ENCODE measurements around the gene PPP2R5C. TPM values are rescaled to one million over a fixed set of nuclear protein-coding genes. Genes with fewer than 3 reads are reported as not detected.

PPP2R5C gene
- total and polyA plus RNA-seq, 2 of the 4 experiments (the other 2 are of a cell fraction) = 65.9 to 78.7 TPM

- no peak overlapping the region for H3K18ac ChIP-seq (ENCODE audit: low read depth, low read length)
- TF ChIP-seq RFX5 (IDR thresholded peaks at IDR 0.05; ENCODE audit: low read depth, low read length) (no peak), SMC3 (IDR thresholded peaks at IDR 0.05; ENCODE audit: low read depth, low read length) (no peak), CTCF (conservative IDR thresholded peaks at IDR 0.05; ENCODE audit: low read depth, low read length) (no peak), NFE2L2 (IDR thresholded peaks at IDR 0.05; ENCODE audit: low read depth, low read length) (no peak), BHLHE40 (IDR thresholded peaks at IDR 0.05; ENCODE audit: low read depth, low read length) (no peak), CEBPB (IDR thresholded peaks at IDR 0.05; ENCODE audit: low read depth, low read length) (no peak), RAD21 (IDR thresholded peaks at IDR 0.05; ENCODE audit: low read length) (no peak), MXI1 (IDR thresholded peaks at IDR 0.05; ENCODE audit: borderline replicate concordance, low read depth, low read length) (no peak), MAFK (IDR thresholded peaks at IDR 0.05; ENCODE audit: low read depth, low read length) (no peak), MAZ (IDR thresholded peaks at IDR 0.05; ENCODE audit: borderline replicate concordance, low read depth, low read length) (no peak), USF2 (IDR thresholded peaks at IDR 0.05; ENCODE audit: low read depth, low read length) (no peak), CHD1 (IDR thresholded peaks at IDR 0.05; ENCODE audit: low read depth, low read length) (no peak)
- TF ChIP-seq, protein P1, sequence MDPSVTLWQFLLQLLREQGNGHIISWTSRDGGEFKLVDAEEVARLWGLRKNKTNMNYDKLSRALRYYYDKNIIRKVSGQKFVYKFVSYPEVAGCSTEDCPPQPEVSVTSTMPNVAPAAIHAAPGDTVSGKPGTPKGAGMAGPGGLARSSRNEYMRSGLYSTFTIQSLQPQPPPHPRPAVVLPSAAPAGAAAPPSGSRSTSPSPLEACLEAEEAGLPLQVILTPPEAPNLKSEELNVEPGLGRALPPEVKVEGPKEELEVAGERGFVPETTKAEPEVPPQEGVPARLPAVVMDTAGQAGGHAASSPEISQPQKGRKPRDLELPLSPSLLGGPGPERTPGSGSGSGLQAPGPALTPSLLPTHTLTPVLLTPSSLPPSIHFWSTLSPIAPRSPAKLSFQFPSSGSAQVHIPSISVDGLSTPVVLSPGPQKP (IDR thresholded peaks at IDR 0.05; ENCODE audit: borderline replicate concordance, low read depth, low read length) = no peak
- H3K27ac ChIP-seq (ENCODE audit: insufficient read depth, low read length) = no peak overlapping the region
- H3K36me3 ChIP-seq (ENCODE audit: control insufficient read depth, insufficient read depth, low read length) = peaks cover 5% of the 10 kb centered on the region
- no peak overlapping the region for H3K56ac ChIP-seq (ENCODE audit: extremely low read depth, insufficient read depth, low read length)
- H2BK5ac ChIP-seq (ENCODE audit: low read depth, low read length, poor library complexity, severe bottlenecking) = no peak overlapping the region
- no peak overlapping the region for H2AFZ ChIP-seq (replicated peaks; ENCODE audit: low read length, poor library complexity)
- no peak overlapping the region for H3K23ac ChIP-seq (ENCODE audit: low read depth, low read length)
- ATAC-seq (ENCODE audit: low read depth) (no peak), DNase-seq (no peak)
- no peak overlapping the region for H2BK20ac ChIP-seq (ENCODE audit: low read depth, low read length)
- peaks cover 22% of the 10 kb centered on the region for H3K9me1 ChIP-seq (ENCODE audit: insufficient read depth, low read length)
- intact Hi-C loops (cut with micrococcal nuclease) (no loop called here), dilution Hi-C loops (cut with HindIII; ENCODE audit: low sequenced_read_pairs, unreplicated experiment) (no loop called here), in situ Hi-C loops (cut with MboI; ENCODE audit: low sequenced_read_pairs) (no loop called here)
- H2AK5ac ChIP-seq (ENCODE audit: low read depth, low read length) = no peak overlapping the region
- H4K91ac ChIP-seq (ENCODE audit: insufficient read depth, low read depth, low read length) = no peak overlapping the region
- no TSS peak for BruUV-seq (replicated peaks)
- H3K14ac ChIP-seq (replicated peaks; ENCODE audit: low read depth, low read length) = no peak overlapping the region
- no peak overlapping the region for H4K5ac ChIP-seq (ENCODE audit: low read depth, low read length)
- CTCF ChIA-PET = no interaction called here
- no peak overlapping the region for H2BK120ac ChIP-seq (ENCODE audit: low read depth, low read length)
- no peak overlapping the region for H2AK9ac ChIP-seq (replicated peaks; ENCODE audit: low read depth, low read length, poor library complexity)
- H4K20me1 ChIP-seq (ENCODE audit: insufficient read depth, low read length) = peaks cover 33% of the 10 kb centered on the region
- H3K79me1 ChIP-seq (ENCODE audit: low read depth in 1 of 2, low read length in 2 of 2) = peaks cover 50 to 79% of the 10 kb centered on the region in 2 experiments
- H3K9ac ChIP-seq (ENCODE audit: low read depth, low read length) = no peak overlapping the region
- H3K4me2 ChIP-seq (ENCODE audit: low read depth, low read length) = no peak overlapping the region
- no peaks in the 10 kb centered on the region for H3K27me3 ChIP-seq (ENCODE audit: control insufficient read depth, insufficient read depth, low read length)
- WGBS, 2 experiments (ENCODE audit: extremely low coverage in 2 of 2, insufficient read length in 1 of 2) = no CpG with 5 or more reads among the region's 1 CpG
- H3K9me3 ChIP-seq (ENCODE audit: control insufficient read depth, insufficient read depth, low read length) = no peaks in the 10 kb centered on the region
- no peak overlapping the region for H3K4me3 ChIP-seq (ENCODE audit: insufficient read depth, low read depth, low read length)
- no peak overlapping the region for H4K8ac ChIP-seq (ENCODE audit: low read depth in 2 of 2, low read length in 2 of 2)
- no peak overlapping the region for H2BK15ac ChIP-seq (ENCODE audit: low read depth, low read length)
- POLR2A ChIA-PET (ENCODE audit: unreplicated experiment) = no interaction called here
- no peak overlapping the region for H3K4ac ChIP-seq (ENCODE audit: low read depth, low read length)
- peaks cover 3% of the 10 kb centered on the region for H3K4me1 ChIP-seq (ENCODE audit: control insufficient read depth, insufficient read depth, low read length)
These were observed 98.4 kb downstream of the PPP2R5C start for GRCh38 chr14:101859958-101860357.
